AG04449 (cell line): ENCODE results near the gene SIRPG.

Source experiments
- CTCF ChIA-PET: fragments of 350-600 bp; formaldehyde crosslinking; extraction: SDS; loops from one replicate; lab custom pipeline; 2021; ENCODE audit warnings: antibody characterized with exemption; lab: Yijun Ruan, JAX
- POLR2A ChIA-PET: fragments of 400-600, 350-600 bp; formaldehyde crosslinking; extraction: SDS; loops from one replicate; lab custom pipeline; 2020; ENCODE audit warnings: antibody characterized with exemption, inconsistent platforms; lab: Yijun Ruan, JAX
- DNase-seq: peaks from one replicate; pipeline ENCODE4 v3.0.0-alpha.2; 2010; ENCODE audit warnings: low read depth, low spot score
- H3K4me3 ChIP-seq: 2 replicates; pipeline ENCODE4 v1.5.1; 2011; ENCODE audit warnings: low read depth, mild to moderate bottlenecking, control low read depth, low read length
- CTCF ChIP-seq: IDR thresholded peaks from one replicate; pipeline ENCODE4 v1.5.1; 2011; ENCODE audit warnings: mild to moderate bottlenecking, moderate library complexity, low read length, control low read depth, inconsistent platforms; ENCODE audit not compliant: insufficient read depth; ENCODE audit errors: missing control alignments

SIRPG gene

GRCh38 chr20:1686151-1686748, 28.7 kb upstream of the SIRPG start:
- CTCF ChIA-PET, result no interaction called here
- no peak for DNase-seq

GRCh38 chr20:1685304-1686052, 27.9 kb upstream of the SIRPG start:
- TF ChIP-seq CTCF, result no peak
- ChIA-PET POLR2A (no interaction called here), CTCF (no interaction called here)
- H3K4me3 ChIP-seq, result no peak overlapping the region
- DNase-seq, result no peak

More at GRCh38 chr20:1686151-1686748, 28.7 kb upstream of the SIRPG start:
- H3K4me3 ChIP-seq, result no peak overlapping the region
- POLR2A ChIA-PET, result no interaction called here
- no peak for TF ChIP-seq CTCF

- ChIA-PET CTCF (no interaction called here), POLR2A (no interaction called here)
- no peak for DNase-seq
- no peak for TF ChIP-seq CTCF
- H3K4me3 ChIP-seq, result no peak overlapping the region
Measured at GRCh38 chr20:1684872-1685271, 27.3 kb upstream of the SIRPG start.

GRCh38 chr20:1676650-1677049, 19.1 kb upstream of the SIRPG start:
- DNase-seq, result no peak
- ChIA-PET POLR2A (no interaction called here), CTCF (no interaction called here)
- H3K4me3 ChIP-seq, result no peak overlapping the region
- no peak for TF ChIP-seq CTCF

- H3K4me3 ChIP-seq, result no peak overlapping the region
- no peak for DNase-seq
- CTCF ChIA-PET, result no interaction called here
- POLR2A ChIA-PET, result no interaction called here
- no peak for TF ChIP-seq CTCF
Measured at GRCh38 chr20:1674990-1675780, 17.6 kb upstream of the SIRPG start.

- no peak overlapping the region for H3K4me3 ChIP-seq
- no peak for TF ChIP-seq CTCF
- DNase-seq, result no peak
- ChIA-PET POLR2A (no interaction called here), CTCF (no interaction called here)
Measured at GRCh38 chr20:1674361-1674760, 16.8 kb upstream of the SIRPG start.
